HG03378 (cell line): ENCODE measurements around the gene TPRN.

Experiments used
- ATAC-seq: cut with Tn5 transposase; IDR thresholded peaks from one replicate; pipeline ENCODE4 v1.9.1; 2021; ENCODE audit warnings: mild to moderate bottlenecking, moderate library complexity; ENCODE audit not compliant: unreplicated experiment

TPRN gene

DNA sequence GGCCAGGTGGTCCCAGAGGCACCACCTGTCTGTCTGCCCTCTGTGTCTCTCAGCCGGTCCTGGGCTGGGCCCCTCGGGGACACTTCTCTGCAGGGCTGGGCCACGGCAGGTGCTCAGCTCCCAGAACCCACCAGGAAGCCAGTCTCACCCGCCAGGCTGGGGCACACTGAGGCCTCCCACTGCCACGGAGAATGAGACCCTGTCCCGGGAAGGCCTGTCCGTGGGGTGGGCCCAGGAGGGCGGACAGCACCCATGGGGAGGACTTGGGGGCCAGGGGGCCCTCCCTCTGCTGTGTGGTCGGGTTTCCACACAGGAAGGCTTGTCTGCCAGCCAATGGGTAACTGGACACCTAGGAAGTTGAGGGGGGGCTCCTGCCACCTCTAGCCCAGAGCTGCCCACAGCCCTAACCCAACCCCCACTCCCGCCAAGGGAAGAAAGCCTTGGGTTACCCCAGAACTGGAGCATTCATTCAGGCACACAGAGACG, 36.4 kb upstream of the TPRN start:
- no peak for ATAC-seq

DNA sequence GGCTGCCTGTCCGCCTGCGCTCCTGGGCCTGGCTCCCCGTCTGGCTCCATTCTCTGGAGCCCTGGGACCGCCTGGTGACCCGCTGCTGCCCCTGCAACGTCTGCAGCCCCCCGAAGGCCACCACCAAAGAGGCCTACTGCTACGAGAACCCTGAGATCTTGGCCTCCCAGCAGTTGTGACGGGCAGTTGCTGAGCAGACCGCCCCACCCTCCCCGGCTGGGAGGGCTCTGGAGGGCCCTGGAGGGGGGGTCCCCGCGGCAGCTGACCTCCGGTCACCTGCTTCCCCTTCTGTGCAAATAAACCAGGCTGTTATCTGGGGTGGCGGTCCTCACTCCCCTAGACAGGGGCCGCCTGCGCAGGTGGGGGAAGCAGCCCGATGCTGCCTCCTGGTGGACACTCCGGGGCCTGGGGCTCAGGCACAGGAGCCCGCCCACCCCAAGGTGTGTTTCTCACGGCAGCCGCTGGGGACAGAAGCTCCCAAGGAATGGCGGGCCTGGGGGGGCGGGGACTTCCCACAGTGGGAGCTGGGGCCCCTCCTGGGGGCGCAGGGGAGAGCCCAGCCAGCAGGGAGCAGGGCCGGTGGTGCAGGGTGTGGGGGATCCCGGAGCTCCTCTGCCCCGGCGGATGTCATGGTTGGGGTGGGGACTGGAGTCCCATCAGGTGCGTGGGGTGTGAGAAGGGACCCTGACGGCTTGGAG, 35.8 kb upstream of the TPRN start:
- ATAC-seq = no peak

DNA sequence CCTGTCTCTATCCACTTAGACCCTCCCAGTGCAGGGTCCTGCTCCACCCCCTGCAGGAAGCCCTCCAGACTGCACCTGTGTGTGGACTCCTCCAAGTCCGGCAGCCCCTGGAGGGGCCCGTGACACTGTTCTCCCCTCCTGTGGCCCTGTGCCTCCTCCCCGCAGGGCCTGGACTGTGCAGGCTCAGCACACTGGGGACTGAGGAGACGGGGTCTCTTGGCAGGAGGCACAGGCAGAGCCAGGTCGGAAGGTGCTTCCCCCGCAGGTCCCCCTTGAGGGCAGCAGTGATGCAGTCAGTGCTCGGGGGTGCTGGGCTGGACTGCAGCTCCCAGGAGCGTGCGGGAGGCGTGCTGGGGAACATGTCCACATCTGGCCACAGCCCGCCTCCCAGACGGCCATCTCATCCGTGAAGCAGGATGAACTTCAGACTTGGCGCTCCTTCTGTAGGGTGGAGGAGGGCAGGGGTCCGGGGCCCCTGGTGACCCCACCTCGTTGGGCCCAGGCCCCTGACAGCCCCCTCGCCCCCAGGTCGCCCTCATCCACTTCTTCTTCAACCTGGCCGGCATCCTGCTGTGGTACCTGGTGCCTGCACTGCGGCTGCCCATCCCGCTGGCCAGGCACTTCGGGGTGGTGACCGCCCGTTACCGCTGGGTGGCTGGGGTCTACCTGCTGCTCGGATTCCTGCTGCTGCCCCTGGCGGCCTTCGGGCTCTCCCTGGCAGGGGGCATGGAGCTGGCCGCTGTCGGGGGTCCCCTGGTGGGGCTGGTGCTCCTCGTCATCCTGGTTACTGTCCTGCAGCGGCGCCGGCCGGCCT, 35.1 kb upstream of the TPRN start:
- no peak for ATAC-seq

DNA sequence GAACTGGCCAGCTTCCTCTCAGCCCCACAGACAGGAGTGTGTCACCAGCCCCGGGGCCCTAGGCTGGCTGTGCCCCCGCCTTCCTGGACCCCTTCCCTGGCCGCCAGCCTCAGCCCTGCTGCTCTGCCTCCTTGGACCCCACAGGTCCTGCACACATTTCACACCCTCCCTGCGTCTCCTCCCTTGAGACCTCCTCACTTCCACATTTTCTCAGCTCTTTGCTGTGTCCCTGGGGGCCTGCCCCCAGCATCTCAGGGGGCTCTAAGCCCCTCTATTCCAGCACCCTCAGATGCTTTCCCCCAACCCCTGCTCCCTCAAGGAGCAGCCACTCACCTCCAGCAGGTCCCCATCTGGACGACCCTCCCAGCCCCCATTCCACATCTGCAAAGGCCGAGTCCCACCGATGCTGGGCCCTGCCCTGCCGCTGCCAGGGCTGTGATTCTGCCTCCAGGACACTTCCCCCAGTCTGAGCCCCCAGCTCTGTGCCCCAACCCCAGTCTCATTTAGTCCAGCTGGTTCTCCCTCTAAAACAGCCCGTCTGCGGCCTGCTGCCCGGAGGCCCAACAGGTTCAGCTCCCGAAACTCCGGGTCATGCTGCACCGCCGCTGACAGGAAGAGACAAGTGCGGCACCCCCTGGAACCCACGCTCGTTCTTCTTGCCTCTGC, 34.4 kb upstream of the TPRN start:
- no peak for ATAC-seq

DNA sequence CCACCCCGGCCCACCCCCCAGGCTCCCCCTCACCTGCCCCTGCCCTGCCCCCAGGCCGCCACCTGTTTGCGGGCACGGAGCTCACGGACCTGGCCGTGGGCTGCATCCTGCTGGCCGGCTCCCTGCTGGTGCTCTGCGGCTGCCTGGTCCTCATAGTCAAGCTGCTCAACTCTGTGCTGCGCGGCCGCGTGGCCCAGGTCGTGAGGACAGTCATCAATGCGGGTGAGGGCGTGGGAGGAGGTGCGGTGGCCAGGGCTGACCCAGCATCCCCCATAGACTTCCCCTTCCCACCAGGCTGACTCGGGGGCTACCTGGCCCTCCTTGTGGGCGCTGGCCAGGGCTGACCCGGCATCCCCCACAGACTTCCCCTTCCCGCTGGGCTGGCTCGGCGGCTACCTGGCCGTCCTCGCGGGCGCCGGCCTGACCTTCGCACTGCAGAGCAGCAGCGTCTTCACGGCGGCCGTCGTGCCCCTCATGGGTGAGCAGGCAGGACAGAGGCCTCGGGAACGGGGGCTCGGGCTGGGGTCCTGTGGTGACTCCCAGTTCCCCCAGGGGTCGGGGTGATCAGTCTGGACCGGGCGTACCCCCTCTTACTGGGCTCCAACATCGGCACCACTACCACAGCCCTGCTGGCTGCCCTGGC, 33.6 kb upstream of the TPRN start:
- ATAC-seq = no peak

DNA sequence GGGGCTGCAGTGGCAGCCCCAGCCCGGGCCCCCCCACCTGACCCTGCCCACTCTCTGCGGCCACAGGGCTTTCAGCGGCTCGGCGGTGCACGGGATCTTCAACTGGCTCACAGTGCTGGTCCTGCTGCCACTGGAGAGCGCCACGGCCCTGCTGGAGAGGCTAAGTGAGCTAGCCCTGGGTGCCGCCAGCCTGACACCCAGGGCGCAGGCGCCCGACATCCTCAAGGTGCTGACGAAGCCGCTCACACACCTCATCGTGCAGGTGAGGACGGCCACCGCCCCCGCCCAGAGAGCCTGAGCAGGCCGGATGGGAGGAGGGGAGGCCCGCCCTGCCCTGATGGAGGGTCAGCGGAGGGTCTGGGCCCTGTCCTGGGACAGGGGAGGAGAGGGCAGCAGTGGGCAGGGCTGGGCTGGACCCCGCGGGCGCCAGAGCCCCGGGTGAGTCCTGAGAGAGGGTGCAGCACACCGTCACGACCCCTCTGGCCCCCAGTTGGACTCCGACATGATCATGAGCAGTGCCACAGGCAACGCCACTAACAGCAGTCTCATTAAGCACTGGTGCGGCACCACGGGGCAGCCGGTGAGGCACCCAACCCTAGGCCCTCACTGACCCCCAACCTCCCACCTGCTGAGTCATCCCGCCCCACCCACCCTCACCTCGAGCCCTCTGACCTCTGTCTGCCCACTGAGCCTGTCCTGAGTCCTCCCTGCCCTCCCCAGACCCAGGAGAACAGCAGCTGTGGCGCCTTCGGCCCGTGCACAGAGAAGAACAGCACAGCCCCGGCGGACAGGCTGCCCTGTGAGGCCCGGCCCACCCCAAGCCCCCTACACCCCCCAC, 32.8 kb upstream of the TPRN start:
- no peak for ATAC-seq

DNA sequence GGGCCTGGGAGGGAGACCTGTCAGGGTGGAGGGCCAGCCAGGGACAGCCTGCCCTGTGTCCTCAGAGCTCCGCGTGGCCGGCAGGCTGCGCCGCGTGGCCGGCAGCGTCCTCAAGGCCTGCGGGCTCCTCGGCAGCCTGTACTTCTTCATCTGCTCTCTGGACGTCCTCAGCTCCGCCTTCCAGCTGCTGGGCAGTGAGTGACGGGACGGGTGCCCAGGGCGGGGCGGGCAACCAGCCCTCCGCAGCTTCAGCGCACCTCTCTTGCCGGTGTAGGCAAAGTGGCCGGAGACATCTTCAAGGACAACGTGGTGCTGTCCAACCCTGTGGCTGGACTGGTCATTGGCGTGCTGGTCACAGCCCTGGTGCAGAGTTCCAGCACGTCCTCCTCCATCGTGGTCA, 32.0 kb upstream of the TPRN start:
- ATAC-seq = no peak

DNA sequence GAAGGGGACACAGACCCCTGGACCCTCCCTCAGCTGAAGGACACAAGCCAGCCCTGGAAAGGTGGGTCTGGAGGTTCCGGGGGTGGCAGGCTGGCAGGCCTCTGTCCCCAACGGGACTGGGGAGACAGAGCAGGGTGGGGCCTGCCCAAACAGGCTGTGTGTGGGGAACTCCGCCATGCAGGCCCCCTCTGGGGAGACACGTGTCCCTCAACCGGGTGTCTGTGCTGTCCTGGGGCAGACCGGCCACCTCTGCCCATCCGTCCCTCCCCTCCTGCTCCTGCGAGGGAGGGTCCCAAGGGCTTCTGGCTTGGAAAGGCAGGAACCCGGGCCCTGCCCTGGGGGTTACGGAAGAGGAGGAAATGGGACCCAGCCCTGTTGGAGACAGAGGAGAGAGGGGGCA, 31.6 kb upstream of the TPRN start:
- no peak for ATAC-seq

DNA sequence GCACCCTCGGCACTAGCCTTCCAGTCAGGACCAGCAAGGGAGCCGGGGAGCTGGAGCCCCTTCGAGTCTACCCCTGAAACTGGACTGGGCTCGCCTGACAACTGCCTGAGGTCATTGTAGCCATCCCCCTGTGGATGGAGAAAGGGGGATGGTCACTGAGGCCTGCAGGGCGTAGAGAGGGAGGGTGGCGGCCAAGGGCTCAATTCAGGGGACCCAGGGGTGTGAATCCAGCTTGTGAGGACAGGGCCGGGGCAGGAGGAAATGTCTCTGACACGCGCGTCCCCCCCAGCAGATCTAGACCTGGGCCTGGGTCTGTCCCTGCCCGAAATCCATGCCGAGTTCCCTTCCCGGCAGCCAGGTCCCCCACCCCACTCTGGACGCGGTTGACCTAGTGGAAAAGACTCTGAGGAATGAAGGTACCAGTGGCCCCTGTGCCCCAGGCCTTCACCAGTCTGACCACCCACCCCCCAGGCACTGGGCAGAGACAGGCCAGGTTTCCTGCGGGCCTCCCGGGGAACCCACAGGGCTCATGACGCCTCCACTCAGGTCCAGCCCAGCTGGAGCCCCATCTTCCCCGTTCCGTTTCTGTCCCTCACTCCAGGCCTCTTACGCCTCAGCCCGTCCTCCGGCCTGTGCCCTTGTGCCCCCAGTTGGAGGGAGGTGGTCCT, 31.0 kb upstream of the TPRN start:
- ATAC-seq = no peak

DNA sequence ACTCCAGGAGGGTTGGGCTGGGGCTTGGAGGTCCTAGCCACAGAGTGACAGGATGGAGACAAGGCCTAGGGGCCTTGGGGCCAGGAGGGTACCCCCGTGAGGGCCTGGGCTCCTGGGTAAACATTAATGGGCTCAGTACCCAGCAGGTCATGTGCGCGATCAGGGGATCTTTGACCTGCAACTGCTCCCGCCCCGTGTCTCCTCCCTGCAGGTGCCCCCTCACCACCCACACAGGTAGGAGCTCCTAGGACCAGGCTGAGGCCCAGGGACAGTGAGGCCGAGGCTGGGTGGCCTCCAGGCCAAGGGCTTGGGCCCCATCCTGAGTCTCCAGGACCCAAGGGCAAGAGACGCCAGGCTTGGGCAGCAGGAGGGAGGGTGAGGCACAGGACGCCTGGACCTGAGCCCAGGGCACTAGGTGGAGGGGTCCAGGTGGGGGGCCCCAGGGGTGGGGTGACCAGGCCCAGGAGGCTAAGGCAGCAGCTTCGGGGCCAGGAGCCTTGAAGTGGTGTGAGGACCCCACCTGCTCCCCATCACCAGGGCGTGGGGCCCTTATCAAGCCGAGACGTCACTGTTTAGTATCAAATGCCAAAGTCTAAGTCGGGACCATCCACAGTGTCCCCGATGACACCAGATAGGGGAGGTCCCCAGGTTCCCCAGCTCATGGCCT, 30.3 kb upstream of the TPRN start, which contains the start of gene SLC34A3:
TSS of gene SLC34A3 (plus strand) at position 197 of the 667 bp plus-strand sequence. CDS start 802 bp downstream, outside the sequence.
- ATAC-seq = no peak

DNA sequence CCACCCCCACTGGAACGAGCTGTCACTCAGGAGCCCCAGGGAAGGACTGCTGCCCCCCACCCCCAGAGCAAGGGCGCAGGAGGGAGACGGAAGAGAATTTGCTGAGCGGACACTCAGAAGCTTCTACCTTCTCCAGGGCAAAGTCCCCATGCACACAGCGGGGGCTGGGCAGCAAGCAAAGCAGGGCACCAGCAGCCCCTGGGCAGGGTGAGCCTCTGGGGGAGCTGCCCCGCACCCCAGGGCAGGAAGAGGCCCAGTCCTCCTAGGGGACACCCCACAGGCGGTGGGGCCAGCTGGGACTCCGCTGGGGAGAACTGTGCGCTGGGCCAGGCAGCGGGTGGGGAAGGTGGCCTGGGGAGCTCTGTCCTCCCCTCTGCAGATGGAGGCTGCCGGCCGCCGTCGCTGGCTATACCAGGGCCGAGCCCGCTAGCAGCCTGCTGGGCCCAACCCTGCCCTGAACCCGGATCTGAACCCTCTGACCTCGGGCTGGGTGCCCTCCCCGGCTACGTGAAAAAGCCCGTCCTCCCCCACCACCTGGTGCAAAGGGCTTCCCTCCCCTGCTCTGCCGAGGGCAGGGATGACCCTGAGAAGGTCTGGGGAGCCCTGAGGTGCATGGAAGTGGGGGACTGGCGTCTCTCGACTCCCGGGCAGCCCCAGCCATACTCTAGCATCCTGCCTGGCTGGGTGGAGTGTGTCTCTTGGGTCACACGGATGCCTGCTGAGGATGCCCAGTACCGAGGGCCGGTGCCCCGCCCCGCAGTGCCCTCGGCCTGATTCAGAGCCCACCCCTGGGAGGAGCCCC, 29.6 kb upstream of the TPRN start:
- ATAC-seq = no peak

DNA sequence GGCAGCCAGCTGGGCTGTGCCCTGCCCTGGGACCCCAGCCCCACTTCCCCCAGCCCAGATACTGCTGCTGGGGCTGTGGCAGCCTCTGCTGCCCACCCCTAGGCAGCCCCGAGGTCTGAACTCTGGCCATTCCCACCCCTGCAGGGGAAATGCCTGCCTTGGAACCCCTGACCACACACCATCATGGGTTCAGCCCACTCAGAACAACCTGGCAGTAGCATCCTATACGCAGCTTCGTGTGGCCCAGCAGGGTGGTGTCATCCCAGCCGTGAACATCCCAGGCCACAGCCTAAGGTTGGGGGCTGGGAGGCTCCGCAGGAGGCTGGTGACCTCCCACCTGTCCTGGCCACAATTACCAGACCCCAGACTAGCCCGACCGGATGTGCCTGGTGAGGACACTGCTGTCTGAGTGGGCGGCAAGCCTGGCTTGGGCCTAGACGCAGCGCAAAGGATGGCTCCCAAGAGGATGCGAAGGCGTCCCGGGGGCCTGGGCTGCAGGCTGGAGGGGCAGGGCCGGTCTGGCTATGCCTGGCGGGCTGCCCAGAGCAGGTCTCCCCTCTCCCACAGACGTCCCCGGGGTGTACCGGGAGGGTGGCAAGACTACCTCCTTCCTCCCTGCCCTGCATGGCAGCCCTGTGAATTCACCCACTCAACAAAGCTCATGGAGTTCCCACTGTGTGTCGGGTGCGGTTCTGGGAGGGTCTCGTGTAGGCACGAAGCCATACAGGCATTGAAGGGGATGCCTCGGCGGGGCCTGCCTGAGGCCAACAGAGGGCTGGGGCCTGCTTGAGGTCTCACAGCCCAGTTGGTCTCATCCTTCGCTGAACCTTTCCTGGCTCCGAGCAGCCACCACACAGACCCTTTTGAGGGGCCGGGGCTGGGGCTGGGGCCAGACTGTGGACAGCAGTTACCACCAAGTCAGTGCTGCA, 28.7 kb upstream of the TPRN start:
- ATAC-seq = no peak

DNA sequence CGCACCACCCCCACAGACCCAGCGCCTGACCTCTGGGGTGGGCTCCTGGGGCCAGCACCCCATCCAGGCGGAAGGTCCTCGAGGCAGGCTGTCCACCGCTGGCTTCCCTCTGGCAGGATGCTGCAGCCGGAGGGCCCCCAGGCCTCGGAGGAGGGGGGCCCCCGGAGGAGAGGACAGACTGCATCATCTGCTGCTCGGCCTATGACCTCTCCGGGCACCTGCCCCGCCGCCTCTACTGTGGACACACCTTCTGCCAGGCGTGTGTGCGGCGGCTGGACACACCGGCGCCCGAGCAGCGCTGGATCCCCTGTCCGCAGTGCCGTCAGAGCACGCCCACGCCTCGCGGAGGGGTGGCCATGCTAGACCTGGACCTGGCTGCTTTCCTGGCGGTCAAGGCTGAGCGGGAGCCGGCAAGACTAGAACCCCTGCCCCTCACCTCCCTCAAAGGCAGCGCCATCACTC, 28.0 kb upstream of the TPRN start:
- ATAC-seq = no peak

DNA sequence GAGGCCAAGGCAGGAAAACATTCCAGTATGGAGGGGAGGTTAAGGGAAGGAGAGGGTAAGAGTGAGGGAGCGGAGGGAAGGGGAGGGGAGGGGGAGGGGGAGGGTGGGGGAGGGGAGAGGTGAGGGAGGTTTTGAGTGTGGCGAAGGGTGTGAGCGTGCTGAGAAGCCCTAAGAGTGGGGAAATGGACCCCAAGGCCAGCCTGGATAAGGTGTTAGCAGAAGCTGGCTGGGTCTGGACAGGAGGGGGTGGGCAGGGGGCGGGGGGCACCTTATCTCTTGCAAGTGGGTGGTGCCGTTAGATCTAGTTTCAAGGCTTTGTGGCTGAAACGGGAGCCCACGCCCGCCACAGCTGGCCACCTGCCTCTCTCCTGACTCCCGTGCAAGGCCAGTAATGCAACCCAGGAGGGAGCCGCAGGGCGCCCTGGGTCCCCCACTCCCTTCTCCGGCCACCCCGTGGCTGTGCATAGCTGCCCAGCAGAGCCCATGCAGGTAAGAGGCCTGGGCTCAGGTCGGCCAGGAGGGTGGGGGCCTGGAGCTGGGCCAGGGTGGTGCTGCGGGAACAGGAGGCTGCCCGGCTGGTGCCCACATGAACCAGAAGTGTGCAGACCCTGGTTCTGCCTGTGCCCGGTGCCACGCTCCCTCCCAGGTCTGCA, 27.4 kb upstream of the TPRN start:
- ATAC-seq = no peak

DNA sequence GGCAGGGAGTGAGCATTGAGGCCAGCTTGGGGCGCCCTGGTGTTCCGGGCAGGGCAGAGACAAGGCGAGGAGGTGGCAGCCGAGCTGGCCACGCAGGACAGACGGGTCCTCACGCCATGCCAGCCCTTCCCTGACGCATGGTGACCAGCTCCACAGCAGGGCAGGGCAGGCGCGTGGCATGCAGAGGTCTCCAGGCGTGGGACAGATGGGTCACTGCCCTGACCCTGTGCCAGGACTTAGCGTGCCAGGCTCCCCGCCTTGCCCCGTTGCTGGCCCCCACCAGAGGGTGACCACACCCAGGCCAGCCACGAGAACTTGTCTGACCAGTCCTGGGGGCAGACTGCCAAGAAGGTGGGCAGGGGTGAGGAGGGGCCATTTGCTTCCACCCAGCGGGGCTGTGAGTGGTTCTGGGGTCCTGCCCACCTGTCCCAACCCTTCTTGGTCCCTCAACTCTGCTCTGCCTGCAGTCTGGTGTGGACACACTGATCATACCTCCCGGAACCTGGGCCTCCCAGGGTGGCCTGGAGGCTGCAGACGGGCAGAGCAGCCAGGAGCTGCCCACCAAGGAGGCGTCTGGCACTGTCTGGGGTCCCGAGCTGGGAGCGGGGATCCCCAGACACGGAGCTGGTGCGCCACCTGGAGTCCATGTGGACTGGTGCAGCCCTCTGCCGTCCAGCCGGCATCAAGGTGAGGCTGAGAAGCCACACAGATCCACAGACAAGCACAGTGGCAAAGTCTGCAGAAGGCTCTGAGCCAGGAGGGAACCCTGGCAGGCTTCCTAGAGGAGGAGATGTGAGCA, 26.7 kb upstream of the TPRN start, which contains the start of gene RNF224:
TSS of gene RNF224 (plus strand) at position 449 of the 799 bp plus-strand sequence. CDS start 834 bp downstream, outside the sequence.
- ATAC-seq = no peak
